Measurements from ENCODE around the gene SLC24A3.

- TF ChIP-seq CTCF (conservative IDR thresholded peaks at IDR 0.05) (no peak), EZH2 (IDR thresholded peaks at IDR 0.05; ENCODE audit: low read depth) (no peak)
Measured at GRCh38 chr20:19448632-19449031, 236.2 kb downstream of the SLC24A3 start.

Data from PC-9 (cell line).